HepG2 (cell line): ENCODE results near the gene C1QBP. TPM values are rescaled to one million over a fixed set of nuclear protein-coding genes. Genes with fewer than 3 reads are reported as not detected.
A peak's percentile ranks its signal among the peaks of the same experiment; 100 is the strongest.

ENCODE experiments used
- AHR ChIP-seq: IDR thresholded peaks from 2 replicates; pipeline ENCODE4 v1.6.1; 2018; ENCODE audit warnings: missing genetic modification reagents, missing compliant biosample characterization
- AKNA ChIP-seq: sonication (generic); formaldehyde crosslinking; IDR thresholded peaks from 2 replicates; pipeline ENCODE4 v1.4.0; 2020; ENCODE audit warnings: missing genetic modification reagents, borderline replicate concordance
- FOSL2 ChIP-seq: sonication (generic); formaldehyde crosslinking; IDR thresholded peaks from 2 replicates; pipeline ENCODE4 v1.4.0; 2020; ENCODE audit warnings: missing genetic modification reagents
- GPBP1L1 ChIP-seq: sonication (generic); formaldehyde crosslinking; IDR thresholded peaks from 2 replicates; pipeline ENCODE4 v1.5.0; 2020; ENCODE audit warnings: mild to moderate bottlenecking, missing genetic modification reagents
- HOMEZ ChIP-seq: IDR thresholded peaks from 2 replicates; pipeline ENCODE4 v1.6.1; 2016; ENCODE audit warnings: low read depth
- PATZ1 ChIP-seq: sonication (generic); formaldehyde crosslinking; IDR thresholded peaks from 2 replicates; pipeline ENCODE4 v1.4.0; 2020; ENCODE audit warnings: missing genetic modification reagents
- SP1 ChIP-seq, 2 experiments: fragments of 450-650 bp in 1 of 2; sonication (generic) in 1 of 2; formaldehyde crosslinking in 1 of 2; IDR thresholded peaks; 2 replicates each; pipeline versions ENCODE4 v1.4.0 to v1.6.1; 2016 to 2020; ENCODE audit warnings: missing genetic modification reagents in 1 of 2
- SP140L ChIP-seq: sonication (generic); formaldehyde crosslinking; IDR thresholded peaks from 2 replicates; pipeline ENCODE4 v1.4.0; 2020; ENCODE audit warnings: missing genetic modification reagents, borderline replicate concordance
- YY1 ChIP-seq: IDR thresholded peaks from 2 replicates; pipeline ENCODE4 v1.6.1; 2011; ENCODE audit warnings: low read length, low read depth, moderate library complexity, mild to moderate bottlenecking; ENCODE audit not compliant: insufficient read depth, insufficient replicate concordance
- ZNF883 ChIP-seq: sonication (generic); formaldehyde crosslinking; IDR thresholded peaks from 2 replicates; pipeline ENCODE4 v1.5.1; 2020; ENCODE audit warnings: mild to moderate bottlenecking, missing genetic modification reagents; ENCODE audit errors: not compliant biosample characterization
- polyA plus RNA-seq, 8 experiments: library from polyadenylated mRNA; depleted of rRNA in 3 of 8; stranded (reverse) in 7 of 8; unstranded in 1 of 8; fragments of >200 nt; fragmentation: Illumina TruSeq in 4 of 8; extraction: Trizol in 4 of 8; gene quantifications; 2 replicates each; pipeline versions ENCODE4 v1.2.1 to v1.2.3, GENCODE V29; 2011 to 2016; ENCODE audit warnings: low read depth in 4 of 8, missing spikeins in 1 of 8, mixed read lengths in 1 of 8; ENCODE audit not compliant: insufficient read depth in 1 of 8
- total RNA-seq, 5 experiments: library from RNA; depleted of rRNA; stranded (reverse); fragments of >200 nt; fragmentation: Illumina TruSeq; extraction: Trizol; gene quantifications; 2 replicates each; pipeline ENCODE4 v1.2.3, GENCODE V29; 2016; ENCODE audit warnings: low read depth in 1 of 5
- TF ChIP-seq, protein P1 (sequence below): sonication (generic); formaldehyde crosslinking; IDR thresholded peaks from 2 replicates; pipeline ENCODE4 v1.5.0; 2020; ENCODE audit warnings: mild to moderate bottlenecking, missing genetic modification reagents, moderate library complexity
- TF ChIP-seq, protein P2 (sequence below): sonication (generic); formaldehyde crosslinking; IDR thresholded peaks from 2 replicates; pipeline ENCODE4 v1.4.0; 2020; ENCODE audit warnings: mild to moderate bottlenecking, missing genetic modification reagents

C1QBP gene
- total and polyA plus RNA-seq, 2 of the 13 experiments (the other 11 are each of a cell fraction or from before 2014, with no cell fraction given): 219 to 680 TPM

GRCh38 chr17:5486206-5487124, 47.5 kb upstream of the C1QBP start, which contains the start of gene MIS12 (continued):
- TF ChIP-seq, protein P1, sequence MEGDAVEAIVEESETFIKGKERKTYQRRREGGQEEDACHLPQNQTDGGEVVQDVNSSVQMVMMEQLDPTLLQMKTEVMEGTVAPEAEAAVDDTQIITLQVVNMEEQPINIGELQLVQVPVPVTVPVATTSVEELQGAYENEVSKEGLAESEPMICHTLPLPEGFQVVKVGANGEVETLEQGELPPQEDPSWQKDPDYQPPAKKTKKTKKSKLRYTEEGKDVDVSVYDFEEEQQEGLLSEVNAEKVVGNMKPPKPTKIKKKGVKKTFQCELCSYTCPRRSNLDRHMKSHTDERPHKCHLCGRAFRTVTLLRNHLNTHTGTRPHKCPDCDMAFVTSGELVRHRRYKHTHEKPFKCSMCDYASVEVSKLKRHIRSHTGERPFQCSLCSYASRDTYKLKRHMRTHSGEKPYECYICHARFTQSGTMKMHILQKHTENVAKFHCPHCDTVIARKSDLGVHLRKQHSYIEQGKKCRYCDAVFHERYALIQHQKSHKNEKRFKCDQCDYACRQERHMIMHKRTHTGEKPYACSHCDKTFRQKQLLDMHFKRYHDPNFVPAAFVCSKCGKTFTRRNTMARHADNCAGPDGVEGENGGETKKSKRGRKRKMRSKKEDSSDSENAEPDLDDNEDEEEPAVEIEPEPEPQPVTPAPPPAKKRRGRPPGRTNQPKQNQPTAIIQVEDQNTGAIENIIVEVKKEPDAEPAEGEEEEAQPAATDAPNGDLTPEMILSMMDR (CRISPR knock-in tag): no peak
- TF ChIP-seq AHR (CRISPR knock-in tag): peak; percentile 93
- 0 out of 2 replicates have a peak, but pooled peaks have one; percentile 0 for TF ChIP-seq PATZ1 (CRISPR knock-in tag)
- TF ChIP-seq FOSL2 (CRISPR knock-in tag): peak; percentile 21; the same call in 1 of the 2 replicates
- TF ChIP-seq, protein P2, sequence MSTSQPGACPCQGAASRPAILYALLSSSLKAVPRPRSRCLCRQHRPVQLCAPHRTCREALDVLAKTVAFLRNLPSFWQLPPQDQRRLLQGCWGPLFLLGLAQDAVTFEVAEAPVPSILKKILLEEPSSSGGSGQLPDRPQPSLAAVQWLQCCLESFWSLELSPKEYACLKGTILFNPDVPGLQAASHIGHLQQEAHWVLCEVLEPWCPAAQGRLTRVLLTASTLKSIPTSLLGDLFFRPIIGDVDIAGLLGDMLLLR (CRISPR knock-in tag): peak; percentile 74
- TF ChIP-seq AKNA (CRISPR knock-in tag): no peak
- no peak for TF ChIP-seq SP140L (CRISPR knock-in tag)
- TF ChIP-seq HOMEZ (CRISPR knock-in tag): peak; percentile 33; the same call in 1 of the 2 replicates
- no peak for TF ChIP-seq ZNF883 (CRISPR knock-in tag)
- no peak for TF ChIP-seq SP1 (IDR thresholded peaks at IDR 0.05)
- no peak; the same call in 1 of the 2 replicates for TF ChIP-seq SP1 (CRISPR knock-in tag; IDR thresholded peaks at IDR 0.05)
- no peak for TF ChIP-seq GPBP1L1 (CRISPR knock-in tag)
- TF ChIP-seq YY1: peak; percentile 54
